GM12878 (cell line): ENCODE results near the gene CLMP. TPM values are rescaled to one million over a fixed set of nuclear protein-coding genes. Genes with fewer than 3 reads are reported as not detected.

Source experiments
- ATAC-seq: fragments of 200-7000 bp; cut with Tn5 transposase; 3 replicates; pipeline ENCODE4 v1.9.1; 2020; ENCODE audit warnings: mild to moderate bottlenecking, moderate library complexity
- BruUV-seq: library from RNA; stranded (reverse); fragments of 400-500 nt; replicated peaks from 2 replicates; lab custom pipeline; 2021; lab: Mats Ljungman, UMichigan
- CTCF ChIA-PET: fragments of 300-600 bp; sonication (Branson Sonifier 250); formaldehyde crosslinking; extraction: SDS; loops from one replicate; lab custom pipeline; 2021; ENCODE audit warnings: inconsistent platforms; lab: Yijun Ruan, JAX
- POLR2A ChIA-PET: fragments of 350-600 bp; formaldehyde crosslinking; extraction: SDS; loops from one replicate; lab custom pipeline; 2021; ENCODE audit warnings: inconsistent platforms; lab: Charles Lee
- RAD21 ChIA-PET: fragments of 300-600 bp; sonication (Branson Sonifier 250); formaldehyde crosslinking; loops from one replicate; lab custom pipeline; 2023; ENCODE audit warnings: antibody characterized with exemption; ENCODE audit not compliant: unreplicated experiment; lab: Charles Lee
- SMC1A ChIA-PET: fragments of 300-600 bp; sonication (Branson Sonifier 250); formaldehyde crosslinking; loops from one replicate; lab custom pipeline; 2023; ENCODE audit not compliant: unreplicated experiment, uncharacterized antibody; lab: Charles Lee
- DNase-seq: peaks from one replicate; pipeline ENCODE4 v3.0.0-alpha.2; 2011; ENCODE audit warnings: low read depth, low spot score
- FAIRE-seq: peaks from 3 replicates; lab custom pipeline; 2011; peaks lifted over from hg19 to GRCh38; lab: Jason Lieb, UNC
- H2AFZ ChIP-seq: 2 replicates; pipeline ENCODE4 v1.6.0; 2011; ENCODE audit warnings: low read depth, low read length, control low read depth; ENCODE audit not compliant: control insufficient read depth
- H3K27ac ChIP-seq: 2 replicates; pipeline ENCODE4 v1.5.1; 2011; ENCODE audit warnings: control low read depth; ENCODE audit not compliant: control insufficient read depth, insufficient read depth
- H3K27me3 ChIP-seq, 2 experiments: replicated peaks in 1 of 2; 2 replicates each; pipeline versions ENCODE4 v1.6.0 to v1.6.1; 2011; ENCODE audit warnings: low read length in 1 of 2; ENCODE audit not compliant: control insufficient read depth in 2 of 2, insufficient read depth in 2 of 2
- H3K36me3 ChIP-seq, 2 experiments: 2 replicates each; pipeline ENCODE4 v1.5.1; 2011; ENCODE audit warnings: low read length in 1 of 2; ENCODE audit not compliant: control insufficient read depth in 2 of 2, insufficient read depth in 2 of 2
- H3K4me1 ChIP-seq: 2 replicates; pipeline ENCODE4 v1.6.1; 2011; ENCODE audit warnings: mild to moderate bottlenecking, low read length, moderate library complexity, mixed read lengths; ENCODE audit not compliant: control insufficient read depth, insufficient read depth
- H3K4me2 ChIP-seq: 2 replicates; pipeline ENCODE4 v1.6.0; 2011; ENCODE audit warnings: control low read depth; ENCODE audit not compliant: control insufficient read depth, insufficient read depth
- H3K4me3 ChIP-seq: fragments of 200-600 bp; sonication (generic); 2 replicates; pipeline ENCODE4 v1.5.1; 2016
- H3K79me2 ChIP-seq: 2 replicates; pipeline ENCODE4 v1.6.0; 2011; ENCODE audit warnings: low read length; ENCODE audit not compliant: control insufficient read depth, insufficient read depth
- H3K9ac ChIP-seq: 2 replicates; pipeline ENCODE4 v1.8.0; 2011; ENCODE audit warnings: low read length, control low read depth, mixed read lengths; ENCODE audit not compliant: control insufficient read depth, insufficient read depth
- H3K9me3 ChIP-seq: replicated peaks from 3 replicates; pipeline ENCODE4 v1.5.1; 2011; ENCODE audit warnings: mild to moderate bottlenecking, low read length; ENCODE audit not compliant: control insufficient read depth, insufficient read depth
- H4K20me1 ChIP-seq: 2 replicates; pipeline ENCODE4 v1.6.0; 2011; ENCODE audit not compliant: control insufficient read depth, insufficient read depth
- BCL3 ChIP-seq: IDR thresholded peaks from 2 replicates; pipeline ENCODE4 v1.6.1; 2011; ENCODE audit warnings: borderline replicate concordance, low read depth, mild to moderate bottlenecking, moderate library complexity, low read length; ENCODE audit not compliant: insufficient read depth, poor library complexity, severe bottlenecking
- CHD4 ChIP-seq: fragments of 200-600 bp; sonication (generic); IDR thresholded peaks from 2 replicates; pipeline ENCODE4 v1.6.1; 2016; ENCODE audit warnings: mild to moderate bottlenecking
- CUX1 ChIP-seq: IDR thresholded peaks from 2 replicates; pipeline ENCODE4 v1.6.1; 2012; ENCODE audit warnings: improper control_type of control experiment, low read depth, low read length; ENCODE audit not compliant: insufficient replicate concordance
- ESRRA ChIP-seq: IDR thresholded peaks from 2 replicates; pipeline ENCODE4 v1.6.1; 2012; ENCODE audit warnings: mild to moderate bottlenecking, low read length, improper control_type of control experiment
- HDAC2 ChIP-seq: fragments of 200-600 bp; sonication (generic); IDR thresholded peaks from 2 replicates; pipeline ENCODE4 v1.6.1; 2017
- IRF3 ChIP-seq: fragments of 450-650 bp; IDR thresholded peaks from 2 replicates; pipeline ENCODE4 v1.6.1; 2014; ENCODE audit warnings: mild to moderate bottlenecking
- IRF5 ChIP-seq: fragments of 450-650 bp; IDR thresholded peaks from 2 replicates; pipeline ENCODE4 v1.6.1; 2017; ENCODE audit warnings: borderline replicate concordance
- KDM1A ChIP-seq: fragments of 200-600 bp; sonication (generic); IDR thresholded peaks from 2 replicates; pipeline ENCODE4 v1.6.1; 2016; ENCODE audit warnings: borderline replicate concordance
- LARP7 ChIP-seq: fragments of 450-650 bp; IDR thresholded peaks from 2 replicates; pipeline ENCODE4 v1.6.1; 2017; ENCODE audit warnings: mild to moderate bottlenecking
- MTA2 ChIP-seq: fragments of 450-650 bp; IDR thresholded peaks from 2 replicates; pipeline ENCODE4 v1.6.1; 2016; ENCODE audit warnings: low read depth, mild to moderate bottlenecking, moderate library complexity
- MTA3 ChIP-seq: IDR thresholded peaks from 2 replicates; pipeline ENCODE4 v1.6.1; 2012; ENCODE audit warnings: low read length, inconsistent platforms, borderline replicate concordance
- NFXL1 ChIP-seq: fragments of 450-650 bp; IDR thresholded peaks from 2 replicates; pipeline ENCODE4 v1.6.1; 2017; ENCODE audit warnings: antibody characterized with exemption, mild to moderate bottlenecking, borderline replicate concordance
- POLR2AphosphoS5 ChIP-seq: IDR thresholded peaks from 2 replicates; pipeline ENCODE4 v1.6.1; 2011; ENCODE audit warnings: mild to moderate bottlenecking, low read length, inconsistent platforms
- SREBF1 ChIP-seq: IDR thresholded peaks from 2 replicates; pipeline ENCODE4 v1.6.1; 2012; ENCODE audit warnings: mild to moderate bottlenecking, low read length
- SREBF2 ChIP-seq: IDR thresholded peaks from 2 replicates; pipeline ENCODE4 v1.6.1; 2012; ENCODE audit warnings: mild to moderate bottlenecking, low read length
- STAT1 ChIP-seq: fragments of 450-650 bp; conservative IDR thresholded peaks from 2 replicates; pipeline ENCODE4 v1.6.1; 2014; ENCODE audit warnings: antibody characterized with exemption, mild to moderate bottlenecking
- TAF1 ChIP-seq: IDR thresholded peaks from 2 replicates; pipeline ENCODE4 v1.6.1; 2011; ENCODE audit warnings: mild to moderate bottlenecking, low read depth, low read length, borderline replicate concordance
- TARDBP ChIP-seq: IDR thresholded peaks from 2 replicates; pipeline ENCODE4 v1.6.1; 2016; ENCODE audit warnings: borderline replicate concordance
- TCF3 ChIP-seq: IDR thresholded peaks from 2 replicates; pipeline ENCODE4 v1.6.1; 2012; ENCODE audit warnings: low read depth, mild to moderate bottlenecking, low read length, borderline replicate concordance; ENCODE audit not compliant: insufficient read depth
- WGBS: methylation state at CpG from one replicate; pipeline ENCODE4 v1.1.6; 2016; ENCODE audit warnings: low lambda C conversion rate; ENCODE audit not compliant: insufficient replicate concordance, insufficient coverage; ENCODE audit errors: missing lambda C conversion rate; 5-methylcytosine and 5-hydroxymethylcytosine counted together
- in situ Hi-C: fragments of 300-500 bp; cut with MboI; formaldehyde crosslinking; loops from 9 replicates; pipeline ENCODE4 v1.14.3; 2018; ENCODE audit warnings: mixed read lengths
- intact Hi-C: fragments of 100-400 bp; cut with micrococcal nuclease; formaldehyde crosslinking; loops from one replicate; pipeline ENCODE4 v1.14.2; 2022; ENCODE audit not compliant: unreplicated experiment
- polyA plus RNA-seq, 11 experiments: library from polyadenylated mRNA; depleted of rRNA in 4 of 11; unstranded in 6 of 11; stranded (reverse) in 5 of 11; fragments of >200 nt; fragmentation: Nextera tagmentation in 4 of 11; fragmentation: Illumina TruSeq in 1 of 11; extraction: Ambion mirVana in 4 of 11; extraction: Trizol in 1 of 11; gene quantifications; 1 replicate in 1 of 11; 2 replicates in 10 of 11; pipeline versions ENCODE4 v1.2.1 to v1.2.3, GENCODE V29; 2011 to 2016; ENCODE audit warnings: inconsistent platforms in 2 of 11, missing spikeins in 2 of 11, low read depth in 1 of 11
- total RNA-seq, 4 experiments: library from RNA; depleted of rRNA in 3 of 4; stranded (reverse); fragments of >200 nt in 3 of 4; fragmentation: Illumina TruSeq in 1 of 4; extraction: Trizol in 1 of 4; gene quantifications; 2 replicates each; pipeline versions ENCODE4 v1.2.1 to v1.2.3, GENCODE V29; 2013 to 2021

The CLMP gene
- total and polyA plus RNA-seq, 10 of the 15 experiments (the other 5 are each of a cell fraction or from before 2014, with no cell fraction given), result 0.01 to 0.71 (median 0.20) TPM; not detected in 4

GRCh38 chr11:123144707-123145106, 50.3 kb downstream of the CLMP start:
- ChIA-PET SMC1A (no interaction called here), RAD21 (no interaction called here), CTCF (no interaction called here), POLR2A (no interaction called here)
- intact Hi-C loops (no loop called here), in situ Hi-C loops (no loop called here)
- FAIRE-seq (no peak), DNase-seq (no peak), ATAC-seq (no peak)
- Histone ChIP-seq H2AFZ (no peak overlapping the region), H3K4me2 (no peak overlapping the region), H3K27me3 (peaks cover 3 to 4% of the 10 kb centered on the region in 2 experiments), H3K4me3 (no peak overlapping the region), H3K4me1 (no peaks in the 10 kb centered on the region), H4K20me1 (no peaks in the 10 kb centered on the region), H3K27ac (no peak overlapping the region), H3K79me2 (no peaks in the 10 kb centered on the region), H3K9me3 (no peaks in the 10 kb centered on the region), H3K36me3 (no peaks in the 10 kb centered on the region), H3K9ac (no peak overlapping the region)
- no TSS peak for BruUV-seq
- 0% methylated on average over 3 of the region's 3 CpGs for WGBS
- TF ChIP-seq KDM1A (no peak), CHD4 (no peak), IRF3 (no peak), NFXL1 (no peak), STAT1 (no peak), TAF1 (no peak), SREBF1 (no peak), ESRRA (no peak), TCF3 (no peak), TARDBP (no peak), IRF5 (no peak), BCL3 (no peak), MTA3 (no peak), SREBF2 (no peak), CUX1 (no peak), LARP7 (no peak), POLR2AphosphoS5 (no peak), MTA2 (no peak), HDAC2 (no peak)
